ENCODE data around the gene RELA. TPM values are rescaled to one million over a fixed set of nuclear protein-coding genes. Genes with fewer than 3 reads are reported as not detected.
"Not testable (repeated sequence)": the region's sequence is repeated elsewhere in the genome, so short reads cannot be mapped to it uniquely, and the experiment has no call there.

RELA gene
- 97.9 TPM for total RNA-seq

- peak; percentile 96 for DNase-seq (ENCODE audit: low spot score)
Observed at GRCh38 chr11:65662799-65663638, at the start of gene RELA. Gene RELA, minus strand, starts transcription at chr11:65662916. Its CDS starts 84 bp downstream, at chr11:65662832.

GRCh38 chr11:65711785-65712632 lies 49.3 kb upstream of the RELA start, which contains the start of gene KAT5:
Gene KAT5, plus strand, starts transcription at chr11:65712252. Its CDS starts 16 bp downstream, at chr11:65712268.
- DNase-seq (ENCODE audit: low spot score): peak; percentile 99

- no peak for DNase-seq (ENCODE audit: low spot score)
Observed at GRCh38 chr11:65710421-65710820, 47.7 kb upstream of the RELA start.

GRCh38 chr11:65709661-65710060 lies 46.9 kb upstream of the RELA start:
- no peak for DNase-seq (ENCODE audit: low spot score)

- DNase-seq (ENCODE audit: low spot score): no peak
Observed at GRCh38 chr11:65708451-65708850, 45.7 kb upstream of the RELA start.

GRCh38 chr11:65707002-65707401 lies 44.3 kb upstream of the RELA start:
- DNase-seq (ENCODE audit: low spot score): not testable (repeated sequence)

GRCh38 chr11:65706303-65706763 lies 43.6 kb upstream of the RELA start:
- DNase-seq (ENCODE audit: low spot score): peak; percentile 65

- no peak for DNase-seq (ENCODE audit: low spot score)
Observed at GRCh38 chr11:65703846-65704245, 41.1 kb upstream of the RELA start.

GRCh38 chr11:65701686-65702085 lies 39.0 kb upstream of the RELA start:
- no peak for DNase-seq (ENCODE audit: low spot score)

GRCh38 chr11:65700399-65700798 lies 37.7 kb upstream of the RELA start:
- DNase-seq (ENCODE audit: low spot score): no peak

- DNase-seq (ENCODE audit: low spot score): no peak
Observed at GRCh38 chr11:65699306-65699705, 36.6 kb upstream of the RELA start.

- no peak for DNase-seq (ENCODE audit: low spot score)
Observed at GRCh38 chr11:65698205-65698604, 35.5 kb upstream of the RELA start.

- DNase-seq (ENCODE audit: low spot score): no peak
Observed at GRCh38 chr11:65696802-65697552, 34.3 kb upstream of the RELA start.

GRCh38 chr11:65695459-65696241 lies 32.9 kb upstream of the RELA start:
- no peak for DNase-seq (ENCODE audit: low spot score)

- DNase-seq (ENCODE audit: low spot score): peak; percentile 74
Observed at GRCh38 chr11:65692367-65692766, 29.7 kb upstream of the RELA start.

- not testable (repeated sequence) for DNase-seq (ENCODE audit: low spot score)
Observed at GRCh38 chr11:65691847-65692246, 29.1 kb upstream of the RELA start.

GRCh38 chr11:65685981-65686380 lies 23.3 kb upstream of the RELA start:
- no peak for DNase-seq (ENCODE audit: low spot score)

- DNase-seq (ENCODE audit: low spot score): not testable (repeated sequence)
Observed at GRCh38 chr11:65683480-65683879, 20.8 kb upstream of the RELA start.

GRCh38 chr11:65680192-65680743 lies 17.6 kb upstream of the RELA start:
- DNase-seq (ENCODE audit: low spot score): no peak

GRCh38 chr11:65672982-65673381 lies 10.3 kb upstream of the RELA start:
- no peak for DNase-seq (ENCODE audit: low spot score)
